Uterus (tissue), 2 donors: ENCODE measurements around the gene ABL2.

Experiments
- POLR2A ChIP-seq, 2 donors: fragments of 450-650 bp; IDR thresholded peaks; one replicate each; pipeline ENCODE4 v1.6.1; 2016; ENCODE audit warnings: antibody characterized with exemption in 2 of 2, mild to moderate bottlenecking in 1 of 2, moderate library complexity in 1 of 2
- TF ChIP-seq, protein P1 (sequence below), 4 experiments: fragments of 200-600 bp in 2 of 4; fragments of 450-650 bp in 2 of 4; sonication (generic) in 2 of 4; IDR thresholded peaks; one replicate each; pipeline ENCODE4 v1.5.1; 2016 to 2019; ENCODE audit warnings: antibody characterized with exemption in 4 of 4, mild to moderate bottlenecking in 2 of 4, moderate library complexity in 1 of 4

- TF ChIP-seq, protein P1, sequence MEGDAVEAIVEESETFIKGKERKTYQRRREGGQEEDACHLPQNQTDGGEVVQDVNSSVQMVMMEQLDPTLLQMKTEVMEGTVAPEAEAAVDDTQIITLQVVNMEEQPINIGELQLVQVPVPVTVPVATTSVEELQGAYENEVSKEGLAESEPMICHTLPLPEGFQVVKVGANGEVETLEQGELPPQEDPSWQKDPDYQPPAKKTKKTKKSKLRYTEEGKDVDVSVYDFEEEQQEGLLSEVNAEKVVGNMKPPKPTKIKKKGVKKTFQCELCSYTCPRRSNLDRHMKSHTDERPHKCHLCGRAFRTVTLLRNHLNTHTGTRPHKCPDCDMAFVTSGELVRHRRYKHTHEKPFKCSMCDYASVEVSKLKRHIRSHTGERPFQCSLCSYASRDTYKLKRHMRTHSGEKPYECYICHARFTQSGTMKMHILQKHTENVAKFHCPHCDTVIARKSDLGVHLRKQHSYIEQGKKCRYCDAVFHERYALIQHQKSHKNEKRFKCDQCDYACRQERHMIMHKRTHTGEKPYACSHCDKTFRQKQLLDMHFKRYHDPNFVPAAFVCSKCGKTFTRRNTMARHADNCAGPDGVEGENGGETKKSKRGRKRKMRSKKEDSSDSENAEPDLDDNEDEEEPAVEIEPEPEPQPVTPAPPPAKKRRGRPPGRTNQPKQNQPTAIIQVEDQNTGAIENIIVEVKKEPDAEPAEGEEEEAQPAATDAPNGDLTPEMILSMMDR (IDR thresholded peaks at IDR 0.05): no peak
- TF ChIP-seq POLR2A (IDR thresholded peaks at IDR 0.05): no peak
Measured at GRCh38 chr1:179143322-179143721, 86.2 kb downstream of the ABL2 start.
